Ovary (tissue), 3 donors: ENCODE results near the gene RPN1.

Experiments used
- CTCF ChIP-seq, 3 donors: fragments of 450-650 bp in 2 of 3; fragments of 200-600 bp in 1 of 3; IDR thresholded peaks; one replicate each; pipeline versions ENCODE4 v1.5.1 to v1.8.0; 2016 to 2022; ENCODE audit warnings: antibody characterized with exemption in 3 of 3, mild to moderate bottlenecking in 1 of 3
- POLR2A ChIP-seq: fragments of 450-650 bp; IDR thresholded peaks from one replicate; pipeline ENCODE4 v1.6.1; 2017; ENCODE audit warnings: antibody characterized with exemption, mild to moderate bottlenecking, moderate library complexity
- donor health status: DM: no; HTN: no; CAD: no.

GRCh38 chr3:128621931-128622330, 28.7 kb downstream of the RPN1 start:
- TF ChIP-seq CTCF (IDR thresholded peaks at IDR 0.05) (no peak), POLR2A (no peak)
